ENCODE data around the gene SHOC1.
"Not testable (repeated sequence)": the region's sequence is repeated elsewhere in the genome, so short reads cannot be mapped to it uniquely, and the experiment has no call there.

Gene SHOC1

GRCh38 chr9:111819360-111819759, 24.6 kb upstream of the SHOC1 start:
- TF ChIP-seq, protein P1, sequence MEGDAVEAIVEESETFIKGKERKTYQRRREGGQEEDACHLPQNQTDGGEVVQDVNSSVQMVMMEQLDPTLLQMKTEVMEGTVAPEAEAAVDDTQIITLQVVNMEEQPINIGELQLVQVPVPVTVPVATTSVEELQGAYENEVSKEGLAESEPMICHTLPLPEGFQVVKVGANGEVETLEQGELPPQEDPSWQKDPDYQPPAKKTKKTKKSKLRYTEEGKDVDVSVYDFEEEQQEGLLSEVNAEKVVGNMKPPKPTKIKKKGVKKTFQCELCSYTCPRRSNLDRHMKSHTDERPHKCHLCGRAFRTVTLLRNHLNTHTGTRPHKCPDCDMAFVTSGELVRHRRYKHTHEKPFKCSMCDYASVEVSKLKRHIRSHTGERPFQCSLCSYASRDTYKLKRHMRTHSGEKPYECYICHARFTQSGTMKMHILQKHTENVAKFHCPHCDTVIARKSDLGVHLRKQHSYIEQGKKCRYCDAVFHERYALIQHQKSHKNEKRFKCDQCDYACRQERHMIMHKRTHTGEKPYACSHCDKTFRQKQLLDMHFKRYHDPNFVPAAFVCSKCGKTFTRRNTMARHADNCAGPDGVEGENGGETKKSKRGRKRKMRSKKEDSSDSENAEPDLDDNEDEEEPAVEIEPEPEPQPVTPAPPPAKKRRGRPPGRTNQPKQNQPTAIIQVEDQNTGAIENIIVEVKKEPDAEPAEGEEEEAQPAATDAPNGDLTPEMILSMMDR (IDR thresholded peaks at IDR 0.05; ENCODE audit: low read depth, low read length) = no peak
- no peak overlapping the region for H3K4me3 ChIP-seq (ENCODE audit: low read depth, low read length)

DNA sequence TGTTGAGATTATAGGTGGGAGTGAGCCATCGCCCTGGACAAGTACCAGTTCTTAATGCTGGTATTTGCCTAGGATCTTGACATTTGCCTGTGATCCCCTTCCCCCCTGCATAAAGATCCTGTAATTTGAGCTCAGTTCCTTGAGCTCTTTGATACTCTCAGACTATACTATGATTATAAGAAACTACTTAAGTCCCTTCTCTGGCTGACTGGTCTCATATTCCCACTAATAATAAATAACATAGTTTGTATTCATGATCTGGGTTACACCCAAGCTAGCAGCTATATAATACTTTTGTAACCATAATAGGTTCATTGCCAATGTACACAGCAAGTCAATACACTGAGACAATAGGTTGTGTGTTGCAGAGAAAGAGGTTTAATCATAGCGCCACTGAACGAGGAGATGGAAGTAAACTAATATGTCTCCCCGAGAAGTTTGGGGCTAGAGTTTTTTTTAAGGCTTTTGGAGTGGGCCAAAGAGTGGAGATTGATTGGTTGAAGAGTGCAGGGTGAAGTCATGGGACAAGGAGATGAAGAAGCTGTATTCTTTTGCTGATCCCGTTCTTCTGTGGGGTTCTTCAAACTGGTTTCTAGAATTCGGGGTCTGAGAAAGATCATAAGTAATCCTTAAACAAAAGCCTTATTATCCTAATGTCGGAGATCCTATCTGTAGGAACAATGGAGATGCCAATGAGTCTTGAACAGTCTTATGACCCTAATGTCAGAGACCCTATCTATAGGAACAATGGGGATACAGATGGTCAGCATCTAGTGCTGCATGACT, 20.7 kb upstream of the SHOC1 start:
- no peak overlapping the region for H3K4me3 ChIP-seq (ENCODE audit: low read depth, low read length)
- TF ChIP-seq, protein P1 (IDR thresholded peaks at IDR 0.05; ENCODE audit: low read depth, low read length) = no peak

GRCh38 chr9:111812337-111812736, 17.6 kb upstream of the SHOC1 start:
- H3K4me3 ChIP-seq (ENCODE audit: low read depth, low read length) = no peak overlapping the region
- TF ChIP-seq, protein P1 (IDR thresholded peaks at IDR 0.05; ENCODE audit: low read depth, low read length) = no peak

- TF ChIP-seq, protein P1 (IDR thresholded peaks at IDR 0.05; ENCODE audit: low read depth, low read length) = no peak
- H3K4me3 ChIP-seq (ENCODE audit: low read depth, low read length) = no peak overlapping the region
These were observed 16.2 kb upstream of the SHOC1 start for GRCh38 chr9:111810908-111811307.

DNA sequence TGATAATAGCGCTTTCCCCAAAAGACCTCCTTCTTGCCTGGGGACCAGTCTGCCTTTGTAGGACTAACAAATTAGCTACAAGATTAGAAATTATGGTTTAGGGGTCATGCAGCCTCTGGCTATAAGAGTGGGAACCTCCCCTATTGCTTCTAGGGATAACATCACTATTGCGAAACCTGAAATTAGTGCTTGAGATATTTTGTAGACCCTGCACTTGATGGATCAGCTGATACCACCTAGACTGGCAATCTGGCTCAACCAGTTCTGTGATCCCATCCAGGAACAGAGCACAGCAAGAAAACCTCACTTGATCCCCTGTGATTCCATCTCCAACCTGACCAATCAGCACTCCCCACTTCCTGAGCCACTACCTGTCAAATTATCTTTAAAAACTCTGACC, 15.7 kb upstream of the SHOC1 start:
- not testable (repeated sequence) for H3K4me3 ChIP-seq (ENCODE audit: low read depth, low read length)

- no peak overlapping the region for H3K4me3 ChIP-seq (ENCODE audit: low read depth, low read length)
These were observed 12.5 kb upstream of the SHOC1 start for GRCh38 chr9:111807197-111807596.

DNA sequence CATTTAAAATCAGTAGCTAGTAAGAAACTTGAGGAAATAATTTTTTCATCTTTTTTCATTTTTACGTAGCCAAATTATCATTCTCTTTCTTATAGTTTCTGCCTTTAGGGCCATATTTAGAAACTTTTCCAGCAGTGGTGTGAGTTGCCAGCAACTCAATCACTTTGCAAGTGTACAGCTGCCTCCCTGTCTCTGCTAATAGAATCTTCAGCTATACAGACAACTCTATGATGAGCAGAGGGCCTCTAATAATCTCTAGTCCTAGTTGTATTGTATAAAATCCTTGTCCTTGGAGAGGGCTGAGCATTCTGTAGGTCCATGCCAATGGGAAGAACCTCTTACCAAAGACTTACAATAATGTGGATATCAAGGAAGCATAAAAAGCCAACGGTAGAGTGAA, 11.5 kb upstream of the SHOC1 start:
- no peak overlapping the region for H3K4me3 ChIP-seq (ENCODE audit: low read depth, low read length)
- TF ChIP-seq, protein P1 (IDR thresholded peaks at IDR 0.05; ENCODE audit: low read depth, low read length) = no peak

More at GRCh38 chr9:111807197-111807596, 12.5 kb upstream of the SHOC1 start:
- TF ChIP-seq, protein P1 (IDR thresholded peaks at IDR 0.05; ENCODE audit: low read depth, low read length) = no peak

DNA sequence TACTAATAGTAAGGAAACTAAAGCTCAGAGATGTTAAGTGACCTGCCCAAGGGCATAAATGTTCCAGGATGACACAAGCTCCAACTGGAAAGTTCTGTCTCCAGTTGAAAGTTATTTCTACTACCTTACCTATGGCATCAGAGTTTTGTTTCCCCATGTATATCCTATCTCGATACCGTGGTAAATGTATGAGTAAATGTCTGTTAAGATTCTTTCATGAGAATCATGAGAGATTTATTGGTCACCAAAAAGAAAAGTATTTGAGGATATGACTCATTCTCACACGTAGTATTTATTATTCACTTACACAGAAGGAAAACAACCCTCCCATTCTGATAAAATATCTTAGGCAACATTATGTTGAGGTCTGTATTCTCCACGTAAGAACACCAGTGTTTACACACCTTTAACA, 11.1 kb upstream of the SHOC1 start:
- H3K4me3 ChIP-seq (ENCODE audit: low read depth, low read length) = no peak overlapping the region
- TF ChIP-seq, protein P1 (IDR thresholded peaks at IDR 0.05; ENCODE audit: low read depth, low read length) = no peak
